ENCODE measurements around the gene SPATS2L.

Gene SPATS2L

GRCh38 chr2:200418399-200418798 is 111.9 kb downstream of the SPATS2L start:
- no peak for DNase-seq

- no peak for DNase-seq
These were observed 112.8 kb downstream of the SPATS2L start for GRCh38 chr2:200419325-200419724.

GRCh38 chr2:200421270-200421669 is 114.8 kb downstream of the SPATS2L start:
- no peak for DNase-seq

- no peak for DNase-seq
These were observed 115.6 kb downstream of the SPATS2L start for GRCh38 chr2:200422071-200422470.

- DNase-seq, result no peak
These were observed 116.2 kb downstream of the SPATS2L start for GRCh38 chr2:200422532-200423261.

- DNase-seq, result no peak
These were observed 117.0 kb downstream of the SPATS2L start for GRCh38 chr2:200423541-200423940.

GRCh38 chr2:200425026-200425821 is 118.7 kb downstream of the SPATS2L start:
- DNase-seq, result no peak

GRCh38 chr2:200426754-200427153 is 120.3 kb downstream of the SPATS2L start:
- DNase-seq, result no peak

- no peak for DNase-seq
These were observed 122.6 kb downstream of the SPATS2L start for GRCh38 chr2:200428961-200429665.

GRCh38 chr2:200430017-200430416 is 123.5 kb downstream of the SPATS2L start:
- no peak for DNase-seq

GRCh38 chr2:200431996-200432705 is 125.7 kb downstream of the SPATS2L start:
- DNase-seq, result no peak

GRCh38 chr2:200435379-200435778 is 128.9 kb downstream of the SPATS2L start:
- DNase-seq, result no peak

- no peak for DNase-seq
These were observed 131.8 kb downstream of the SPATS2L start for GRCh38 chr2:200438251-200438650.

- no peak for DNase-seq
These were observed 132.4 kb downstream of the SPATS2L start for GRCh38 chr2:200438846-200439245.

- no peak for DNase-seq
These were observed 133.5 kb downstream of the SPATS2L start for GRCh38 chr2:200439981-200440380.

- no peak for DNase-seq
These were observed 136.0 kb downstream of the SPATS2L start for GRCh38 chr2:200442471-200442870.

GRCh38 chr2:200443376-200443775 is 136.9 kb downstream of the SPATS2L start:
- DNase-seq, result no peak

GRCh38 chr2:200443916-200444315 is 137.4 kb downstream of the SPATS2L start:
- DNase-seq, result no peak

GRCh38 chr2:200444530-200444929 is 138.0 kb downstream of the SPATS2L start:
- DNase-seq, result no peak

GRCh38 chr2:200445284-200445683 is 138.8 kb downstream of the SPATS2L start:
- no peak for DNase-seq

- DNase-seq, result peak; percentile 26
These were observed 140.1 kb downstream of the SPATS2L start for GRCh38 chr2:200446612-200447011.

- DNase-seq, result peak; percentile 65
These were observed 140.8 kb downstream of the SPATS2L start for GRCh38 chr2:200447139-200447855.
